H1 (cell line): ENCODE results near the gene BIRC7. TPM values are rescaled to one million over a fixed set of nuclear protein-coding genes. Genes with fewer than 3 reads are reported as not detected.

ENCODE experiments used
- BRCA1 ChIP-seq: IDR thresholded peaks from 2 replicates; pipeline ENCODE4 v1.6.1; 2012; ENCODE audit warnings: low read depth, low read length, improper control_type of control experiment
- CHD7 ChIP-seq: fragments of 300-600 bp; sonication (generic); IDR thresholded peaks from 2 replicates; pipeline ENCODE4 v1.7.1; 2012; ENCODE audit warnings: low read length, moderate library complexity, mild to moderate bottlenecking, inconsistent platforms; ENCODE audit not compliant: insufficient replicate concordance
- EP300 ChIP-seq, 2 experiments: IDR thresholded peaks; 1 replicate in 1 of 2; 2 replicates in 1 of 2; pipeline ENCODE4 v1.6.1; 2011 to 2012; ENCODE audit warnings: low read depth in 2 of 2, low read length in 2 of 2, mild to moderate bottlenecking in 2 of 2, borderline replicate concordance in 1 of 2, inconsistent platforms in 1 of 2, moderate library complexity in 1 of 2
- JUN ChIP-seq: IDR thresholded peaks from 2 replicates; pipeline ENCODE4 v1.6.1; 2011; ENCODE audit warnings: low read depth, mild to moderate bottlenecking, improper control_type of control experiment, low read length
- MAFK ChIP-seq: IDR thresholded peaks from 2 replicates; pipeline ENCODE4 v1.6.1; 2012; ENCODE audit warnings: low read depth, mild to moderate bottlenecking, improper control_type of control experiment, low read length
- YY1 ChIP-seq: IDR thresholded peaks from 2 replicates; pipeline ENCODE4 v1.6.1; 2011; ENCODE audit warnings: low read depth, mild to moderate bottlenecking, low read length
- polyA plus RNA-seq, 7 experiments: library from polyadenylated mRNA; depleted of rRNA in 3 of 7; stranded (reverse) in 5 of 7; unstranded in 2 of 7; fragments of >200 nt in 5 of 7; fragments of 200-250 nt in 2 of 7; gene quantifications; 1 replicate in 5 of 7; 2 replicates in 1 of 7; 4 replicates in 1 of 7; pipeline versions ENCODE4 v1.2.1 to v1.2.3, GENCODE V29; 2011 to 2013; ENCODE audit warnings: missing spikeins in 2 of 7, mixed read lengths in 2 of 7
- total RNA-seq: library from RNA; stranded (reverse); fragmentation: NEBNext Ultra II Directional; extraction: Animal tissue kit (Norgen Biotek cat#: 25700); gene quantifications from 2 replicates; pipeline ENCODE4 v1.2.1, GENCODE V29; 2021

Gene BIRC7
- total and polyA plus RNA-seq, 2 of the 8 experiments (the other 6 are each of a cell fraction or from before 2014, with no cell fraction given), result 0.11 to 0.41 TPM

DNA sequence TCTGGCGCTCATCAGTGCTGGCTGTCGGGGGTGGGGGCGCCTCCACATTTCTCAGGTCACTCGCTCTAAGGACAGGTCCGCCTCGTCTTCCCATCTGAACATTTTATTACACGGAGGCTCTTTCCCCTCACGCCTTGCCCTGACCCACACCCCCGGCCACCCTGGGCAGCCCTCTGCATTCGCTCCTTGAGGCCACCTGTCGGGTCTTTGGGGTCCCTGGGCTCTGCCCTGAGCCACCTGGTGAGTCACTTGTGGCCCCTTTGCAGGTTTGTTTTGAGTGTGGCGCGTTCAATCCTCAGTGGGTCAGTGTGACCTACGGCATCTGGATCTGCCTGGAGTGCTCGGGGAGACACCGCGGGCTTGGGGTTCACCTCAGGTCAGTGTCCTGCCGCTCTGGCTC, 40.1 kb downstream of the BIRC7 start (continued):
- TF ChIP-seq EP300 (IDR thresholded peaks at IDR 0.05; ENCODE audit: borderline replicate concordance in 1 of 2, low read depth in 2 of 2, low read length in 2 of 2) (no peak), MAFK (no peak), BRCA1 (no peak), CHD7 (no peak), YY1 (no peak), JUN (no peak)
